ENCODE measurements around the gene E2F4.

GRCh38 chr16:67228905-67229304 is 37.0 kb downstream of the E2F4 start:
- TF ChIP-seq TAF1 (IDR thresholded peaks at IDR 0.05; ENCODE audit: low read depth, low read length) (no peak), POLR2A (IDR thresholded peaks at IDR 0.05; ENCODE audit: control extremely low read depth in 1 of 2, low read depth in 2 of 2, low read length in 2 of 2) (peak in 1 of 2 experiments; percentile 36; a peak in 1 of 3 replicates), EZH2 (IDR thresholded peaks at IDR 0.05; ENCODE audit: low read depth, low read length, severe bottlenecking) (no peak), TAF7 (optimal IDR thresholded peaks at IDR 0.05; ENCODE audit: borderline replicate concordance, low read depth, low read length) (no peak), MAFK (IDR thresholded peaks at IDR 0.05; ENCODE audit: low read depth, low read length) (no peak), SRF (IDR thresholded peaks at IDR 0.05; ENCODE audit: low read depth, low read length) (no peak), ATF3 (IDR thresholded peaks at IDR 0.05; ENCODE audit: insufficient read depth, low read depth, low read length) (no peak), TBP (IDR thresholded peaks at IDR 0.05; ENCODE audit: low read depth, low read length) (no peak), ASH2L (IDR thresholded peaks at IDR 0.05; ENCODE audit: low read length) (no peak), RFX5 (IDR thresholded peaks at IDR 0.05; ENCODE audit: borderline replicate concordance, low read depth, low read length) (no peak)
- TF ChIP-seq, protein P1, sequence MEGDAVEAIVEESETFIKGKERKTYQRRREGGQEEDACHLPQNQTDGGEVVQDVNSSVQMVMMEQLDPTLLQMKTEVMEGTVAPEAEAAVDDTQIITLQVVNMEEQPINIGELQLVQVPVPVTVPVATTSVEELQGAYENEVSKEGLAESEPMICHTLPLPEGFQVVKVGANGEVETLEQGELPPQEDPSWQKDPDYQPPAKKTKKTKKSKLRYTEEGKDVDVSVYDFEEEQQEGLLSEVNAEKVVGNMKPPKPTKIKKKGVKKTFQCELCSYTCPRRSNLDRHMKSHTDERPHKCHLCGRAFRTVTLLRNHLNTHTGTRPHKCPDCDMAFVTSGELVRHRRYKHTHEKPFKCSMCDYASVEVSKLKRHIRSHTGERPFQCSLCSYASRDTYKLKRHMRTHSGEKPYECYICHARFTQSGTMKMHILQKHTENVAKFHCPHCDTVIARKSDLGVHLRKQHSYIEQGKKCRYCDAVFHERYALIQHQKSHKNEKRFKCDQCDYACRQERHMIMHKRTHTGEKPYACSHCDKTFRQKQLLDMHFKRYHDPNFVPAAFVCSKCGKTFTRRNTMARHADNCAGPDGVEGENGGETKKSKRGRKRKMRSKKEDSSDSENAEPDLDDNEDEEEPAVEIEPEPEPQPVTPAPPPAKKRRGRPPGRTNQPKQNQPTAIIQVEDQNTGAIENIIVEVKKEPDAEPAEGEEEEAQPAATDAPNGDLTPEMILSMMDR (IDR thresholded peaks at IDR 0.05; ENCODE audit: control extremely low read depth in 1 of 3, insufficient read depth in 1 of 3, low read depth in 1 of 3, low read length in 3 of 3): no peak
- TF ChIP-seq, protein P2, sequence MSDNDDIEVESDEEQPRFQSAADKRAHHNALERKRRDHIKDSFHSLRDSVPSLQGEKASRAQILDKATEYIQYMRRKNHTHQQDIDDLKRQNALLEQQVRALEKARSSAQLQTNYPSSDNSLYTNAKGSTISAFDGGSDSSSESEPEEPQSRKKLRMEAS (IDR thresholded peaks at IDR 0.05): no peak
